Effector memory CD4-positive, alpha-beta T cell (primary cell): ENCODE data around the gene B3GNT5.
A peak's percentile ranks its signal among the peaks of the same experiment; 100 is the strongest.

Experiments used
- DNase-seq, 3 donors: peaks; one replicate each; pipeline ENCODE4 v3.0.0-alpha.2; 2020
- H3K27ac ChIP-seq: 2 replicates; pipeline ENCODE4 v1.7.0; 2013; ENCODE audit warnings: mild to moderate bottlenecking, low read length, moderate library complexity; ENCODE audit not compliant: insufficient read depth, poor library complexity, severe bottlenecking
- H3K27me3 ChIP-seq: replicated peaks from 2 replicates; pipeline ENCODE4 v1.7.0; 2013; ENCODE audit warnings: mild to moderate bottlenecking, low read length; ENCODE audit not compliant: insufficient read depth, control insufficient read depth, poor library complexity, severe bottlenecking
- H3K36me3 ChIP-seq: 2 replicates; pipeline ENCODE4 v1.7.0; 2013; ENCODE audit warnings: mild to moderate bottlenecking, low read length, moderate library complexity; ENCODE audit not compliant: control insufficient read depth, insufficient read depth
- H3K4me1 ChIP-seq: 2 replicates; pipeline ENCODE4 v1.7.0; 2013; ENCODE audit warnings: low read length, mild to moderate bottlenecking; ENCODE audit not compliant: control insufficient read depth, insufficient read depth, poor library complexity, severe bottlenecking
- H3K4me3 ChIP-seq: 2 replicates; pipeline ENCODE4 v1.7.0; 2013; ENCODE audit warnings: low read length, low read depth, mild to moderate bottlenecking; ENCODE audit not compliant: insufficient read depth, poor library complexity, severe bottlenecking
- H3K9me3 ChIP-seq: 2 replicates; pipeline ENCODE4 v1.7.0; 2013; ENCODE audit warnings: mild to moderate bottlenecking, low read length, moderate library complexity; ENCODE audit not compliant: control insufficient read depth

The B3GNT5 gene

GRCh38 chr3:183252118-183252782 lies 803 bp upstream of the B3GNT5 start:
- H3K27ac ChIP-seq = no peak overlapping the region
- H3K36me3 ChIP-seq = no peaks in the 10 kb centered on the region
- H3K4me3 ChIP-seq = no peak overlapping the region
- no peaks in the 10 kb centered on the region for H3K9me3 ChIP-seq
- DNase-seq = no peak
- H3K27me3 ChIP-seq = peaks cover 9% of the 10 kb centered on the region
- no peaks in the 10 kb centered on the region for H3K4me1 ChIP-seq

- Histone ChIP-seq H3K4me1 (no peaks in the 10 kb centered on the region), H3K9me3 (no peaks in the 10 kb centered on the region), H3K4me3 (peak overlapping the region; percentile 75), H3K27ac (no peak overlapping the region), H3K27me3 (peaks cover 10% of the 10 kb centered on the region), H3K36me3 (no peaks in the 10 kb centered on the region)
- no peak for DNase-seq
These were observed 754 bp downstream of the B3GNT5 start for GRCh38 chr3:183253528-183254486.

GRCh38 chr3:183254487-183255347 lies 1.7 kb downstream of the B3GNT5 start:
- H3K27ac ChIP-seq = no peak overlapping the region
- H3K4me3 ChIP-seq = peak overlapping the region; percentile 23
- no peak for DNase-seq

DNA sequence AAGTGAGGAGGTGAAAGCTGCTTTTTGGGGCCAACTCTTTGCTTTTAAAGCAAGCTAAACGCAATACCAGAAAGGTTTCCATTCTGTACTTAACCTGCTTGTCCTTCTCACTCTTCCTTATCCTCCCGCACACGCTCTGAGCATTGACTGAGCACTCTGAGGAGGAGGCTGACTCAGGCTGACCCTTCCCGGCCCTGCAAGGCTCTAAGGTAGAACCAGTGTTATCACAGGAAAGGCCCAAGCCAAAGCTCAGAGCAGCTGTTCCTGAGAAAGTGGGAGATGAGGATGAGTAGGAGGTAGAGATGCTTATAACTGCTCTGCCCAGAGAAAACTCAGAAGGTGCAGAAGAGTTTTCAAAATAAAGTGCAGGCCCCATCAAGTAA lies 2.3 kb downstream of the B3GNT5 start:
- no peak overlapping the region for H3K27ac ChIP-seq
- no peaks in the 10 kb centered on the region for H3K9me3 ChIP-seq
- H3K27me3 ChIP-seq = peaks cover 10% of the 10 kb centered on the region
- H3K4me1 ChIP-seq = no peaks in the 10 kb centered on the region
- H3K36me3 ChIP-seq = no peaks in the 10 kb centered on the region
- no peak for DNase-seq
- H3K4me3 ChIP-seq = no peak overlapping the region

More at GRCh38 chr3:183254487-183255347, 1.7 kb downstream of the B3GNT5 start:
- peaks cover 10% of the 10 kb centered on the region for H3K27me3 ChIP-seq
- no peaks in the 10 kb centered on the region for H3K9me3 ChIP-seq
- H3K4me1 ChIP-seq = no peaks in the 10 kb centered on the region
- H3K36me3 ChIP-seq = no peaks in the 10 kb centered on the region

DNA sequence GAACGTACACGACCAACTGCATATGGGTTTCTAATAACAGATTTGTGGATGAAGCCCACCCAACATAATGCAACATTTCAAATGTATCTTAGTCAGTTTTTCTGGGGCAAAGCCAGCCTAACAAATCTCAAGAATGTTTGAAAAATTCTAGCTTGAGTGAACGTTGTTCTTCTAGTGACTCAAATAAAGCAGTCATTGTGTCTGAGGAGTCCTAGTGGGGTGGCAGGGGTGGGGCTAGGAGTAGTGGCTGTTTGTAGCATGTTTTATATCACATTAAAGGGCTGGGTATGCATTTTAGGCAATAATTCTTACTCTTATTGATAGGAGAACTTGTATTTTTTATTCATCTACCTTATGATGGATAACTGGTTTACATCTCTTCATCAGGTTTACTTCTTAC lies 6.0 kb downstream of the B3GNT5 start:
- no peaks in the 10 kb centered on the region for H3K9me3 ChIP-seq
- peaks cover 4% of the 10 kb centered on the region for H3K27me3 ChIP-seq
- H3K36me3 ChIP-seq = no peaks in the 10 kb centered on the region
- no peak overlapping the region for H3K27ac ChIP-seq
- no peaks in the 10 kb centered on the region for H3K4me1 ChIP-seq
- H3K4me3 ChIP-seq = no peak overlapping the region
- DNase-seq = no peak

DNA sequence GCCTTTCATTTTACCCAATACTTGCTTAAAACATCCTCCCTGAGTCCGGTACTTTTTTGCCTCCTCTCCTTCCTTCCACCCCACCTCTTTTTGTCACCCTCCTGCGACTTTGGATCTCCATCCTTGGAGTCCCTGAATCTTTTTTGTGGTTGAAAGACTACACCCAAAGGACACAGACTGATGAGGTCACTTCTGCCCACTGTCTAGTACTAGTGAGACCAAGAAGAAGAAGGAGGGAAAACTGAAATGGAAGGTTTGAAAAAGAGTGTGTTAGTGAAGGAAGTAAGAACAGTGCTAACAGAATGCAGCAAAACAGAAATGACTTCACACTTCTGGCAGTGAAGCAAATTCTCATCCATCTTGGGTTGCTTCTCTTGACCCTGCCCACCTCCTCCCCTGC lies 6.6 kb downstream of the B3GNT5 start:
- H3K4me1 ChIP-seq = no peaks in the 10 kb centered on the region
- no peak overlapping the region for H3K27ac ChIP-seq
- no peak for DNase-seq
- H3K36me3 ChIP-seq = no peaks in the 10 kb centered on the region
- peaks cover 4% of the 10 kb centered on the region for H3K27me3 ChIP-seq
- H3K4me3 ChIP-seq = no peak overlapping the region
- H3K9me3 ChIP-seq = no peaks in the 10 kb centered on the region

DNA sequence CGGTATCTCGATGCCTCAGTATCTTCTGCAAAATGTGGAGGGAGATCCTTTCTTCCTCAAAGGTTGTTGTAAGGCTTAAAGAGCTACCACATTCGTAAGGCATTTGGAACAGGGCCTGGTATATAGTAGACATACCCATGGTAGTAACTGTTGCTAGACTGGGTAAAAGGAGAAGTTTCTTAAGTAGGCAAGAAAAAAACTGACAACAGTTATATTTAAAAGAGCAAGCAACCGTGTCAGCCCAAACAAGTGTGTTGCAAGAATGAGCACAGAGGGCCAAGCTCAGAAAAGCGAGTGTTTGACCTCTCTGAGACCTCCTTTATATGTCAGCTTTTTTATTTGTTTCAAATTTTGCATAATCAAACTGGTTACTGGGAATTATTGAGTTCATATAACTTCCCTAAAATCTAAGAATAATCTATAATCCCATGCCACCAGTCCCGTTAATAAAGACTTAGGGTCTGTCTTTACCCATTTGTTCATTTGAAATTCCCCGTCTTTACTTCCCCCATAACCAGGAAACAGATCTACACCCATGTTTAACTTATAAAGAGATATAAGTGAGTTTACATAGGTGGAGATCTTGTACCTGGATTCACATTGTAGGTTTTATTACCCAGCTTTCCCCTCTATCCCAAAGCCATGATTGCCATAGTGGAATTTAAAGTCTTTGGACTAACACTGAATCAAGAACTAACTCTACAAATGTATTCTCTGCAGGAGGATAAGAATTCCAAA lies 7.3 kb downstream of the B3GNT5 start:
- H3K9me3 ChIP-seq = no peaks in the 10 kb centered on the region
- no peak for DNase-seq
- no peak overlapping the region for H3K27ac ChIP-seq
- H3K36me3 ChIP-seq = no peaks in the 10 kb centered on the region
- peaks cover 4% of the 10 kb centered on the region for H3K27me3 ChIP-seq
- no peaks in the 10 kb centered on the region for H3K4me1 ChIP-seq
- no peak overlapping the region for H3K4me3 ChIP-seq

DNA sequence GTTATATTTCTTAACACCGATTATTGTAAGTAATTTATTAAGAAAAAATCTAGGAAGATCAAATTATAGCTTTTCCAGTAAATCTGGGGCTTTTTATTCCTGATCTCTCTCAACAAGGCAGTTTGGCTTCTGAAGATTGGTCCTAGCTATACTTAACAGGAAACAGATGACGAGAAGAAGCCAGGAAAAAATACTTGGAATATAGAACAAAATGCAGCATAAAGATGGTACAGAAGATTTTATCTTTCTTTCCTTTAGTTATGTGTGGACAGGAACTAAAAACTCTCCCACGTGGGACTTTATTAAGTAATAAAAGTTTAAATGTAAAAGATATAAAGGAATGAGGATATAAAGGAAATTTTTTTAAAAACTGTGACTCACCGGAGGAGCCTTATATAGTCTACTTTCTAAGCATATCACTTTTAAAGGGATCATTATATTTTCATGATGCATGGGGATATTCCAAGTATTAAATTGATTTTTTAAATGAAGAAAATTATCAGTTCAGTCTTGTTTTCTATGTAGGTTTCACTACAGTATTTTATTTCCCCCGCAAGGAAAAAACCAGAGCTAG lies 8.2 kb downstream of the B3GNT5 start:
- Histone ChIP-seq H3K4me1 (no peaks in the 10 kb centered on the region), H3K27ac (no peak overlapping the region), H3K36me3 (no peaks in the 10 kb centered on the region), H3K9me3 (no peaks in the 10 kb centered on the region), H3K27me3 (peaks cover 4% of the 10 kb centered on the region), H3K4me3 (no peak overlapping the region)
- DNase-seq = no peak

DNA sequence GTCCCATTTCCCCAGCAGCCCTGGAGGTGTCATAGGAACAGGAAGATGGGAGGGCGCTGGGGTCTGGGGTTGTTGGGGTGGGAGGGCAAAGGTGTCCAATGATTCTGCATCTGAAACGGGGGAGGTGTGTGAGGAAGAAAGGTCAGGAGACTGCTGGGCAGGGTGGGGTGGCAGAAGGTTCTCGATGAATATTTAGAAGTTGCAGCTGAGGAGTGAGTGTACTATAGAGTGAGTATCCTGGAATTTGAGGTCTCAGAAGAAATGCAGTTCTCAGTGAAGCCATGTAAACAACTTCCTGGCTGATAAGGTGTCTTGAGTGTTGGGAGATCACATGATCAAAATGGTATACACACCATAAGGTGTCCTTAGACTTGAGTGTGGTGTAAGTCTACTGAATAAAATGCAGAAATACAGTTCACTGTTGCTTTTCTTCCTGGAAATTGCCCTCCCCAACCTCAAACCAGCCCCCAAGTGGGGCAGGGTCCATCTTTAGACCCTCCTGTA lies 9.9 kb downstream of the B3GNT5 start:
- no peak for DNase-seq
- Histone ChIP-seq H3K4me1 (no peaks in the 10 kb centered on the region), H3K4me3 (no peak overlapping the region), H3K27me3 (no peaks in the 10 kb centered on the region), H3K27ac (no peak overlapping the region), H3K9me3 (no peaks in the 10 kb centered on the region), H3K36me3 (no peaks in the 10 kb centered on the region)
